KBM-7 (cell line): ENCODE measurements around the gene NRM.
"Not testable (repeated sequence)": the region's sequence is repeated elsewhere in the genome, so short reads cannot be mapped to it uniquely, and the experiment has no call there.

Experiments
- DNase-seq: peaks from one replicate; pipeline ENCODE4 v3.0.0-alpha.2; 2015
- in situ Hi-C: fragments of 300-500 bp; cut with MboI; formaldehyde crosslinking; loops from 2 replicates; pipeline ENCODE4 v1.14.3; 2020; ENCODE audit warnings: low sequenced_read_pairs, low pct_unique_long_range_greater_than_20kb, mixed read lengths

The NRM gene

GRCh38 chr6:30690403-30691207 is at the start of gene NRM:
TSS of gene NRM (minus strand) at chr6:30690984. CDS start at chr6:30690974, 10 bp downstream.
- in situ Hi-C loops = no loop called here
- peak; percentile 91 for DNase-seq

- no peak for DNase-seq
- in situ Hi-C loops = no loop called here
Measured at GRCh38 chr6:30740540-30740870, 49.7 kb upstream of the NRM start.

- DNase-seq = no peak
- in situ Hi-C loops = no loop called here
Measured at GRCh38 chr6:30738532-30738931, 47.7 kb upstream of the NRM start.

- in situ Hi-C loops = no loop called here
- no peak for DNase-seq
Measured at GRCh38 chr6:30735668-30736314, 45.0 kb upstream of the NRM start.

GRCh38 chr6:30732237-30732943 is 41.6 kb upstream of the NRM start:
- DNase-seq = no peak
- in situ Hi-C loops = no loop called here

GRCh38 chr6:30730601-30731435 is 40.0 kb upstream of the NRM start:
- DNase-seq = peak; percentile 92
- in situ Hi-C loops = no loop called here

- no peak for DNase-seq
- in situ Hi-C loops = loop anchor here (10.0 kb wide), 1 partner anchor 53 kb away; the partner anchor contains the start of gene DHX16
Measured at GRCh38 chr6:30727920-30728553, 37.3 kb upstream of the NRM start.

GRCh38 chr6:30726506-30727413 is 36.0 kb upstream of the NRM start:
- no peak for DNase-seq
- in situ Hi-C loops = loop anchor here (10.0 kb wide), 1 partner anchor 52 kb away; the partner anchor contains the start of gene DHX16

GRCh38 chr6:30725713-30726505 is 35.1 kb upstream of the NRM start:
- in situ Hi-C loops = loop anchor here (10.0 kb wide), 1 partner anchor 51 kb away; the partner anchor contains the start of gene DHX16
- DNase-seq = no peak

- DNase-seq = no peak
Measured at GRCh38 chr6:30724906-30725667, 34.3 kb upstream of the NRM start.

GRCh38 chr6:30723843-30724741 is 33.3 kb upstream of the NRM start:
- in situ Hi-C loops = loop anchor here (10.0 kb wide), 1 partner anchor 49 kb away; the partner anchor contains the start of gene DHX16
- not testable (repeated sequence) for DNase-seq

More at GRCh38 chr6:30724906-30725667, 34.3 kb upstream of the NRM start:
- in situ Hi-C loops = loop anchor here (10.0 kb wide), 1 partner anchor 50 kb away; the partner anchor contains the start of gene DHX16

GRCh38 chr6:30723159-30723842 is 32.5 kb upstream of the NRM start:
- not testable (repeated sequence) for DNase-seq
- in situ Hi-C loops = loop anchor here (10.0 kb wide), 1 partner anchor 48 kb away; the partner anchor contains the start of gene DHX16

GRCh38 chr6:30722280-30723112 is 31.7 kb upstream of the NRM start:
- DNase-seq = peak; percentile 94
- in situ Hi-C loops = loop anchor here (10.0 kb wide), 1 partner anchor 48 kb away; the partner anchor contains the start of gene DHX16

- in situ Hi-C loops = loop anchor here (10.0 kb wide), 1 partner anchor 47 kb away; the partner anchor contains the start of gene DHX16
- not testable (repeated sequence) for DNase-seq
Measured at GRCh38 chr6:30722025-30722279, 31.2 kb upstream of the NRM start.
